Sigmoid colon (tissue), 4 donors: ENCODE measurements around the gene STPG3.

ENCODE experiments used
- POLR2A ChIP-seq, 2 donors: fragments of 450-650 bp; IDR thresholded peaks; one replicate each; pipeline ENCODE4 v1.6.1; 2016; ENCODE audit warnings: antibody characterized with exemption in 2 of 2, mild to moderate bottlenecking in 2 of 2, moderate library complexity in 2 of 2
- POLR2AphosphoS5 ChIP-seq, 4 donors: sonication (generic); formaldehyde crosslinking; IDR thresholded peaks; one replicate each; pipeline ENCODE4 v1.6.1; 2017; ENCODE audit warnings: antibody characterized with exemption in 4 of 4
- TF ChIP-seq, protein P1 (sequence below), 4 experiments: fragments of 450-650 bp in 3 of 4; fragments of 200-600 bp in 1 of 4; IDR thresholded peaks; one replicate each; pipeline ENCODE4 v1.5.1; 2016 to 2019; ENCODE audit warnings: antibody characterized with exemption in 4 of 4, mild to moderate bottlenecking in 3 of 4, moderate library complexity in 2 of 4

DNA sequence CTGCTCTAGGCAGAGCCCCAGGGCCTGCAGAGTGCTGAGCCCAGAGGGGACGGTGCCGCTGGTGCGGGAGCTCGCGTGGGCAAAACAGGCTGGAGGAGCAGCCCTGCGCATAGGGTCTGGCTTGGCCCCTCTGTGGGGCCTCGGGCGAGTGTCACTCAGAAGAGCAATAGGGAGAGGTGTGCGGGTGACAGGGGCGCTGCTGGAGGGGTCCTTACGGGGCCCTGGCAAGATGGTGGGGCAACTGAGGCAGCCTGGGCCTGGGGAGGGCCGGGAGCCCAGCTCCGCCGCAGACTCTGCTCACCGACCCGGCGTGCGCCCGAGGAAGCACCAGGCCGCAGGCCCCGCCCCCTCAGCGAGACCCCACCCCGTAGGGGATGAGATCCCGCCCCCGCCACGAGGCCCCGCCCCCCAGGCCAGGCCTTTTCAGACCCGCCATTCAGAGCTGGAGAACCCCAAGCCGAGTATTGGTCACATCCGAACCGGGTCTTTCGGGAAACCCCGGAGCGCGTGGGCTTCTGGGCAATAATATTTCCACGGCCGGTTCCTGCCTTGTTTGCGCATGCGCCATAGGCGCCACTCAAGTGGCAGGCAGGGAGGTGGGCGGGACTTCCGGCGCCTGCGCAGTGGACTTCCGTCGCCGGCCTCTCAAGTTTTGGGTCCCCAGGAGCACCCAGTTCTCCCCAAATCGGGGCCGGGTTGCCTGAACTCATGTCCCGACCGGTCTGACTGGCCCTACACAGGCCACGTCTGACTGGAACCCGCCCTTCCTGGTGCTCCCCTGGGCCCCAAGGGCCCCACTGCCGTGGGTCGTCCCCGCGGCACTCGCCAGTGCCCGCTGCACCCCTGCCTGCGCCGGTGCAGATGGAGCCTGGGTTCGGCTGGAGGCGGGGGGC lies 27.8 kb upstream of the STPG3 start:
- TF ChIP-seq, protein P1, sequence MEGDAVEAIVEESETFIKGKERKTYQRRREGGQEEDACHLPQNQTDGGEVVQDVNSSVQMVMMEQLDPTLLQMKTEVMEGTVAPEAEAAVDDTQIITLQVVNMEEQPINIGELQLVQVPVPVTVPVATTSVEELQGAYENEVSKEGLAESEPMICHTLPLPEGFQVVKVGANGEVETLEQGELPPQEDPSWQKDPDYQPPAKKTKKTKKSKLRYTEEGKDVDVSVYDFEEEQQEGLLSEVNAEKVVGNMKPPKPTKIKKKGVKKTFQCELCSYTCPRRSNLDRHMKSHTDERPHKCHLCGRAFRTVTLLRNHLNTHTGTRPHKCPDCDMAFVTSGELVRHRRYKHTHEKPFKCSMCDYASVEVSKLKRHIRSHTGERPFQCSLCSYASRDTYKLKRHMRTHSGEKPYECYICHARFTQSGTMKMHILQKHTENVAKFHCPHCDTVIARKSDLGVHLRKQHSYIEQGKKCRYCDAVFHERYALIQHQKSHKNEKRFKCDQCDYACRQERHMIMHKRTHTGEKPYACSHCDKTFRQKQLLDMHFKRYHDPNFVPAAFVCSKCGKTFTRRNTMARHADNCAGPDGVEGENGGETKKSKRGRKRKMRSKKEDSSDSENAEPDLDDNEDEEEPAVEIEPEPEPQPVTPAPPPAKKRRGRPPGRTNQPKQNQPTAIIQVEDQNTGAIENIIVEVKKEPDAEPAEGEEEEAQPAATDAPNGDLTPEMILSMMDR (IDR thresholded peaks at IDR 0.05) = no peak
- peak; percentile 50 to 78 (median 71) for TF ChIP-seq POLR2AphosphoS5 (IDR thresholded peaks at IDR 0.05)
- peak; percentile 15 to 19 for TF ChIP-seq POLR2A (IDR thresholded peaks at IDR 0.05)
